ENCODE measurements around the gene FAM83F.
"Not testable (repeated sequence)": the region's sequence is repeated elsewhere in the genome, so short reads cannot be mapped to it uniquely, and the experiment has no call there.

The FAM83F gene

GRCh38 chr22:39994566-39995392, at the start of gene FAM83F:
FAM83F (plus strand) TSS chr22:39994954; CDS start chr22:39995043, 89 bp downstream.
- peak; percentile 54 for DNase-seq

GRCh38 chr22:39946126-39946502, 48.6 kb upstream of the FAM83F start:
- no peak for DNase-seq

DNA sequence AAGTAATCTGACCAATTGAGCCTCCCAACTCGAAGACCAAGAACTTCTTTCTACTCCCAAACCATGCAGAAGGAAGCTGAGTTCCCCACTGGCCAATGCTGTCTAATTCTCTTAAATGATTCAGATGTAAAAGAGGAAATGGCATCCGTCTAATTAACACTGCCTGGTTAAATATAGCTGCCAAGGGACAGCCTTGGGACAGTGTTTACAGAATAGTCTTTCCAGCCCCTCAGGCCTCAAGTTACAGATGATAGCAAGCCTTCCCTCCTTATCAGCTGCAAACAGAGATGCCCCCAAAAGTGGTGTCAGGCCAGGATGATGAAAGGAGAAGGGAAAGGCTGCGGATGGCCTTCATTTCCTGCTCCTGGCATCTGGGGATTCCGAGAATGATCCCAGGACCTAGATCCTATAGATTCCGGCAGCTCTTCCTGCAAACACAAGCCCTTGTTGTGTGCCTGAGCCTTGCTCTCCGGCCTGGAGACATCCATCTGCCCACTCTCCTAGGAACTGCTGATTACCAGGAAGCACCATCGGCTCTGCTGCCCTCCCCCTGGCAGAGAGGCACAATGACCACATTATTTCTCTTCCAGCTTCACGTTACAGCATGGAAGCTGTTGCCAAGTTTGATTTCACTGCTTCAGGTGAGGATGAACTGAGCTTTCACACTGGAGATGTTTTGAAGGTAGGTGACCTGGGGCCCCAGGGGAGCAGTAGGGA, 48.1 kb upstream of the FAM83F start:
- no peak for DNase-seq

- DNase-seq, result no peak
These were observed 47.2 kb upstream of the FAM83F start for GRCh38 chr22:39947220-39948216.

DNA sequence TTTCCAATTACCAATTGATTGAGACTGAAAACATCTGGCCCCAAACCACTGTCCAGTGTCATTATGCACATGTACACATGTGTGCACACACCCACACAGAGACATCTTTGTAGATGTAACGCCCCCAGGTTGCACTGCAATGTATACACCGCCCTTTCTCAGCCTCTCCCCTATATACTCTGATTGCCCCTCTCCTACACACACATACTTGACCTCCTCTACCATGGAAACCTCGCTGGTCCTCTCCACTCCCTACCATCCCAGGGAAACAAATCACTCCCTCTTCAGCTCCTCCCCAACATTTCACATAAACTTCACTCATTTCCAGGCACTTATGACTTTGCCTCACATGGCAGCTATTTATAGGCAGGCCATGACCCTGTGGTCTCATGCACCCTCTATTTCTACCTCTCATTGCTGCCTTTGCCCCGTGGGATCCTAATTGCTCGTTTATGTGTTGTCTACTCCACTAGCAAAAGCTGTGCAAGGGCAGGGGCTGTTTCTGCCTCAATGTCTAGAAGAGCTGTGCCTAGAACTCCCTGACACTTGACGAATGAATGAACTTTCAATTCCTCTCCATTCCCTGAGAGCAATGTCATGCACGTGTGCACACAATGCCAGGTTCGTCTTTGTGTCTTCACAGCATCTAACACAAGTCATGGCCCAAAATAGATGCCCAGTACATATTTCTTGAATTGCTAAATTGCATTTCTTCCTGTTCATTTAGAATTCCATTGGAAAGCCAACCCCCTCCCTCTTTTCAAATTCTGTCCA, 44.6 kb upstream of the FAM83F start:
- no peak for DNase-seq

GRCh38 chr22:39951603-39952293, 43.0 kb upstream of the FAM83F start:
- DNase-seq, result not testable (repeated sequence)

- DNase-seq, result no peak
These were observed 42.4 kb upstream of the FAM83F start for GRCh38 chr22:39952347-39952746.

DNA sequence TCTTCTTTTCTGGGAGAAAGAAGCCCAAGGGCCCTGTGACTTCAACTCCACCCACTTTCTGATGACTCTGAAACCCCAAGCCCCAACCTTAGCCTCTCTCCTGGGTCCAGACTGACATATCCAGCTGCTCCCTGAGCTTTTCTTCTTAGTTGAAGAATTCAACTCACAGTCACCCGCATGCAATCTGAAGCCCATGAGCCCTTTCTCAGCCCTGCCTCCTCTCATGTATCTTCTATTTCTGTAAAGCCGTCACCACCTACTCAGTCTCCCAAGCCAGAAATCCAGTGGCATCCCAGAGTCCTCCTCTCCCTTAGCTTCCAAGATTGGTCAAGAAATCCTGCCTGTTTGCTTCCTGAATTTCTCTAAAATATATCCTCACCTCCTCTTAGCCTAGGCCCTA, 41.7 kb upstream of the FAM83F start:
- no peak for DNase-seq

DNA sequence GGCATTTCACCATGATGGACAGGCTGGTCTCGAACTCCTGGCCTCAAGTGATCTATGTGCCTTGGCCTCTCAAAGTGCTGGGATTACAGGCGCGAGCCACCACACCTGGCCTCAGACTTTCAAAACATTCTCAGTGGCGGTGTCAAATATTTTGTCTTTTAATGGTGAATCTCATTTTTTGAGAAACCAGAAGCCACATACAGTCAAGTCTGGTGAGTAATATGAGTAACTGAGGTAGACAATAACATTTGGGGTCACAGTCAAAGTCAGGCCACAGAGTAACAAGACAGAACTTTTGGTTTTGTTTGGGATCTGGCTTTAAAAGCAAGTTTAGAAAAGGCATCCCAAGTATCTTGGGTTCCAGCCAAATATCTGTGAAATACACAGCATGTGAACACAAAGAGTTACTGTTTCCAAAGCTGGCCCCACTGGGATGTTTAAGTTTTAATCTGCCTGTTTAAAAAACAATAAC, 40.1 kb upstream of the FAM83F start:
- no peak for DNase-seq

GRCh38 chr22:39955675-39956074, 39.1 kb upstream of the FAM83F start:
- no peak for DNase-seq

DNA sequence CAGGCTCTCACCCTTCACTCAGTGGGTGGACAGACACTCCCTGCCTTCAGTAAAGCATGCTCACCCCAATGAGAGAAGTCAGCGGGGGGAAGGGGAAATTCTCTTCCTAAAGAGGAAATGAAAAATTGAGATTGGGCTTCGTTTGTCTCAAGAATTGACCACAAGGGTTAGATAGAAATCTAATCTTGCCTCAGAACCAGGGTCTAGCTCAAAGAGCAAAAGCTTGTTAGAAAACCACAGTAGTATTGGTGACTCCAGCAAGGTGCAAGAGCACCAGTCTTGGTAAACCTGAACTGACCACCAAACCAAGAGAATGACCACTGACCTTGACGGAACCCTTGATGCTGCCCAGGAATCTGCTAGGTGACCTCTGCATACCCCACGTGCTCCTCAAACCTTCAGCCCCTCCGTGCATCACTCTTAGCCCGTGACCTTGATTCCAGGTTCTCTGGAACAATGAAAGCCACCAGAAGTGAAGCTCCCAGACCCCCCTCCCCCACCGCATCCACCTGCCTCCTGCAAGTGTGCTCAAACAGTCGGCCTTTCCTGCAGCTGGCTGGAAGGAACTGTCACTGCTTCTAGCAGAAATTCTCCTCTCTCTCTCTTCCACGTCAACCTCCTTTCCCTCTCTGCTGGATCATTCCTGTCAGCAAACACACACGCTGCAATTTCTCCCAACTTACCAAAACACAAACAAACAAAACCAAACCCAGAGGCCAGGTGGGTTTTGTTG, 37.7 kb upstream of the FAM83F start:
- no peak for DNase-seq

DNA sequence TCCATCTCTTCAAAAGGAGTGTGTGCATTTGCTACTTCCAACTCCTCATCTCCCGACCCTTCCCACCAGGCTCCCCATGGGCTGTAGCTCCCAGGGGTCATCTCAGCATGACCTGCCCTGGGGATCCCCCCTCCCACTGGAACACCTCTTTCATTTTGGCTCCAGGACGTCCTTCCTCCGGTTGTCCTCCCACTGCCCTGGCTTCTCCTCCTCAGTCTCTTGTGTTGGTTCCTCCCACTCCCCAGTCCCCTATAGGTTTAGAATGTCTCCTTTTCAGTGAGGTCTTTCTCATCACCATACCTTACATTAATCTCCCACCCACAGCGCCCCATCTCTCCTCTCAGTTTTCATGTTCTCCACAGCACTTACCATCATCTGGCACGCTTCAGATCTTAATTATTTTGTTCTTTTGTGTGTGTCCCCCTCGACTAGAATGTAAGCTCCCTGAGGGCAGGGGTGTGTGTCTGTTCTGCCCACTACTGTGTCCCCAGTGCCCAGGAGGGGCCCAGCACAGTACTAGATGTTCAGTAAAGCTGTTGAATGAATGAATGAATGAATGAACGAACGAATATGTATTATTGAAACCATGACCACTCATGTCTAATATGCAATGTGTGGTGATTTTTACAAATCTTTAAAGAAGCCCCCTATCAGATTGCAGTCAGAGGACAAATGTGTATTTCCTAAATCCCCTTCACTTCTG, 36.6 kb upstream of the FAM83F start:
- no peak for DNase-seq

GRCh38 chr22:39958949-39959639, 35.7 kb upstream of the FAM83F start:
- DNase-seq, result no peak

- DNase-seq, result peak; percentile 53
These were observed 34.9 kb upstream of the FAM83F start, which contains the start of gene TMA7B for GRCh38 chr22:39959640-39960447. TMA7B (plus strand) TSS chr22:39960397; CDS start chr22:39964375, 3,978 bp downstream.

DNA sequence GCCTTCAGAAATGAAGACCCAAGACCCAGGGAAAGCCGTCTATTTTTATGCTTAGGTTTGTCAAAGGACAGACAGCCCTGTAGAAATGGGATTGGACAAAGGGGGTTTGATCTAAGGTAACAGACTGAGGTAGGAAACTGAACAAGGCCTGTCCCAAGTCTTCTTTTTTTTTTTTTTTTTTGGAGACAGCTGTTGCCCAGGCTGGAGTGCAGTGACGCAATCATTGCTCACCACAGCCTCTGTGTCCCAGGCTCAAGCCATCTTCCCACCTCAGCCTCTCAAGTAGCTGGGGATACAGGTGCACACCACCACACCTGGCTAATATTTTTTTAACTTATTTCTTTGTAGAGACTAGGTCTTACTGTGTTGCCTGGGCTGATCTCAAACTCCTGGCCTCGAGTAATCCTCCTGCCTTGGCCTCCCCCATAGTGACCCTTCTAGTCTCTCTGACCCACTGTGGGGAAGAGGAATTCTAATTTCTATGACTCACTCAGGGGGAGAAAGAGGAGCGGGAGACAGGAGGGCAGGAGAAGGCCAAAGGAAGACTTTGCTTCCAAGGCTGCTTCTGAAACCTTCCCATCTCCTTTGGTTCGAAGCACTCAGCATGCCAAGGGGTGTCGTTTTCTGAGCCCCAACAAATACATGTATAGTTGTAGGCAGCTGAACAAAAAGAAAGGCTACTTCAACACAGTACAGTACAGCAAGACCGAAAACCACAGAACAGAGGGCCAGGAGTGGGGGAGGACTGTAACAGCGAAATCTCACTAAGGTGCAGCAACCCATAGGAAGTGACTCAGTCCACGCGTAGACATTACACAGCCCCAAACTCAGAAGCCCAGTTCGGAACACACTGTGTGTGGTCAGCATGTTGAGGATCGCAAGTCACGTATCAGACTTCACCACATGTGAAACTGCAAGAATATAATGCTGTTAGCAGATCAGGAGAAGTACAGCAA, 33.7 kb upstream of the FAM83F start:
- DNase-seq, result peak; percentile 57

DNA sequence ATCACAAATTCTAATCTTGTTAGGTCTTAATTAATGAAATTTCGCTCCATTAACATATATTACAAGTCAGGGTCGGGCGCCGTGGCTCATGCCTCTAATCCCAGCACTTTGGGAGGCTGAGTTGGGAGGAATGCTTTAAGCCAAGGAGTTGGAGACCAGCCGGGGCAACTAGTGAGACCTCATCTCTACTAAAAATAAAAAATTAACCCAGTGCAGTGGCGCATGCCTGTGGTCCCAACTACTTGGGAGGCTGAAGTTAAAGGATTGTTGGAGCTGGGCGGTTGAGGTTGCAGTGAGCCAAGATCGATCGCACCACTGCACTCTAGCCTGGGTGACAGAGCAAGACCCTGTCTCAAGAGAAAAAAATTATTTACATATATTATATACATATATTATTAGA, 32.7 kb upstream of the FAM83F start:
- no peak for DNase-seq

- DNase-seq, result no peak
These were observed 29.0 kb upstream of the FAM83F start for GRCh38 chr22:39965748-39966147.

Data from activated T-cell treated with anti-CD3 and anti-CD28 coated beads, Interleukin-2, amount 50 U/mL, for 1 hour (primary cell).